HEK293 (cell line): ENCODE data around the gene LARGE1.

Source experiments
- CTCF ChIA-PET: fragments of 350-600 bp; formaldehyde crosslinking; extraction: SDS; loops from one replicate; lab custom pipeline; 2021; ENCODE audit warnings: antibody characterized with exemption; lab: Yijun Ruan, JAX
- POLR2A ChIA-PET: fragments of 300-600 bp; formaldehyde crosslinking; extraction: SDS; loops from one replicate; lab custom pipeline; 2020; ENCODE audit warnings: antibody characterized with exemption, inconsistent platforms; lab: Yijun Ruan, JAX
- H3K27ac ChIP-seq: fragments of 200-500 bp; sonication (Bioruptor generic); 2 replicates; pipeline ENCODE4 v1.5.1; 2014; ENCODE audit warnings: low read depth, low read length, control low read depth, inconsistent platforms; ENCODE audit errors: extremely low read depth
- H3K36me3 ChIP-seq, 2 experiments: fragments of 200-500 bp in 1 of 2; sonication (Bioruptor generic) in 1 of 2; 1 replicate in 1 of 2; 2 replicates in 1 of 2; pipeline ENCODE4 v1.5.1; 2014 to 2017; ENCODE audit warnings: inconsistent platforms in 2 of 2, low read length in 2 of 2; ENCODE audit not compliant: control insufficient read depth in 2 of 2, insufficient read depth in 1 of 2
- H3K4me1 ChIP-seq: fragments of 200-500 bp; sonication (Bioruptor generic); 2 replicates; pipeline ENCODE4 v1.5.1; 2014; ENCODE audit warnings: mild to moderate bottlenecking, low read length, inconsistent platforms; ENCODE audit not compliant: control insufficient read depth, insufficient read depth
- H3K4me3 ChIP-seq: 2 replicates; pipeline ENCODE4 v1.5.1; 2011; ENCODE audit warnings: low read depth, mild to moderate bottlenecking, control low read depth, low read length, moderate library complexity
- H3K9me3 ChIP-seq: fragments of 200-500 bp; sonication (Bioruptor generic); 2 replicates; pipeline ENCODE4 v1.5.1; 2014; ENCODE audit warnings: low read depth, low read length, inconsistent platforms; ENCODE audit not compliant: control insufficient read depth, insufficient read depth
- HOXD13 ChIP-seq: sonication (generic); formaldehyde crosslinking; IDR thresholded peaks from 2 replicates; pipeline ENCODE4 v1.8.0; 2022; ENCODE audit warnings: missing genetic modification reagents, borderline replicate concordance
- SCRT2 ChIP-seq: fragments of 450-650 bp; formaldehyde crosslinking; IDR thresholded peaks from 2 replicates; pipeline ENCODE4 v1.5.1; 2016; ENCODE audit warnings: missing biosample characterization, missing genetic modification characterization
- ZBTB26 ChIP-seq: fragments of 450-650 bp; formaldehyde crosslinking; optimal IDR thresholded peaks from 2 replicates; pipeline ENCODE3; 2016; ENCODE audit warnings: missing biosample characterization, mild to moderate bottlenecking, missing genetic modification characterization
- ZNF112 ChIP-seq: fragments of 450-650 bp; formaldehyde crosslinking; IDR thresholded peaks from 2 replicates; pipeline ENCODE4 v1.5.0; 2017; ENCODE audit warnings: missing biosample characterization, missing genetic modification characterization
- ZNF114 ChIP-seq: fragments of 450-650 bp; formaldehyde crosslinking; IDR thresholded peaks from 2 replicates; pipeline ENCODE4 v1.5.0; 2017; ENCODE audit warnings: missing biosample characterization, missing genetic modification characterization
- ZNF138 ChIP-seq: fragments of 450-650 bp; formaldehyde crosslinking; IDR thresholded peaks from 2 replicates; pipeline ENCODE4 v1.5.1; 2016; ENCODE audit warnings: missing biosample characterization, missing genetic modification characterization, borderline replicate concordance
- ZNF140 ChIP-seq: fragments of 450-650 bp; formaldehyde crosslinking; IDR thresholded peaks from 2 replicates; pipeline ENCODE4 v1.5.1; 2016; ENCODE audit warnings: missing biosample characterization, missing genetic modification characterization
- ZNF155 ChIP-seq: fragments of 450-650 bp; formaldehyde crosslinking; IDR thresholded peaks from 2 replicates; pipeline ENCODE4 v1.5.1; 2016; ENCODE audit warnings: missing biosample characterization, missing genetic modification characterization
- ZNF169 ChIP-seq: fragments of 450-650 bp; formaldehyde crosslinking; IDR thresholded peaks from 2 replicates; pipeline ENCODE4 v1.5.1; 2016; ENCODE audit warnings: missing biosample characterization, missing genetic modification characterization
- ZNF184 ChIP-seq: fragments of 450-650 bp; IDR thresholded peaks from 2 replicates; pipeline ENCODE4 v1.5.1; 2018; ENCODE audit warnings: missing biosample characterization, mild to moderate bottlenecking, missing genetic modification characterization
- ZNF37A ChIP-seq: fragments of 450-650 bp; IDR thresholded peaks from 2 replicates; pipeline ENCODE4 v1.5.1; 2018; ENCODE audit warnings: missing biosample characterization, missing genetic modification characterization
- ZNF521 ChIP-seq: fragments of 450-650 bp; formaldehyde crosslinking; IDR thresholded peaks from 2 replicates; pipeline ENCODE4 v1.5.1; 2017; ENCODE audit warnings: missing biosample characterization, mild to moderate bottlenecking, missing genetic modification characterization
- ZNF560 ChIP-seq: fragments of 450-650 bp; formaldehyde crosslinking; IDR thresholded peaks from 2 replicates; pipeline ENCODE4 v1.5.1; 2017; ENCODE audit warnings: missing biosample characterization, missing genetic modification characterization, borderline replicate concordance
- ZNF600 ChIP-seq: fragments of 450-650 bp; formaldehyde crosslinking; IDR thresholded peaks from 2 replicates; pipeline ENCODE4 v1.5.1; 2016; ENCODE audit warnings: missing biosample characterization, missing genetic modification characterization
- ZNF621 ChIP-seq: fragments of 450-650 bp; formaldehyde crosslinking; IDR thresholded peaks from 2 replicates; pipeline ENCODE4 v1.5.1; 2017; ENCODE audit warnings: missing biosample characterization, missing genetic modification characterization
- ZNF624 ChIP-seq: fragments of 450-650 bp; formaldehyde crosslinking; IDR thresholded peaks from 2 replicates; pipeline ENCODE4 v1.5.1; 2017; ENCODE audit warnings: missing biosample characterization, missing genetic modification characterization
- ZNF629 ChIP-seq: fragments of 450-650 bp; formaldehyde crosslinking; IDR thresholded peaks from 2 replicates; pipeline ENCODE4 v1.5.1; 2017; ENCODE audit warnings: missing biosample characterization, missing genetic modification characterization
- ZNF704 ChIP-seq: fragments of 450-650 bp; formaldehyde crosslinking; IDR thresholded peaks from 2 replicates; pipeline ENCODE4 v1.5.1; 2016; ENCODE audit warnings: missing biosample characterization, missing genetic modification characterization
- ZNF830 ChIP-seq: fragments of 450-650 bp; IDR thresholded peaks from 2 replicates; pipeline ENCODE4 v1.5.0; 2018; ENCODE audit warnings: missing biosample characterization, missing genetic modification characterization, low read depth, mild to moderate bottlenecking, moderate library complexity
- TF ChIP-seq, protein P1 (sequence below): fragments of 450-650 bp; formaldehyde crosslinking; IDR thresholded peaks from 2 replicates; pipeline ENCODE4 v1.5.1; 2016; ENCODE audit warnings: missing biosample characterization, missing genetic modification characterization
- TF ChIP-seq, protein P2 (sequence below): fragments of 450-650 bp; formaldehyde crosslinking; IDR thresholded peaks from 2 replicates; pipeline ENCODE4 v1.5.1; 2016; ENCODE audit warnings: missing biosample characterization, missing genetic modification characterization
- TF ChIP-seq, protein P3 (sequence below): fragments of 450-650 bp; formaldehyde crosslinking; IDR thresholded peaks from 2 replicates; pipeline ENCODE4 v1.5.1; 2017; ENCODE audit warnings: missing biosample characterization, missing genetic modification characterization

LARGE1 gene

DNA sequence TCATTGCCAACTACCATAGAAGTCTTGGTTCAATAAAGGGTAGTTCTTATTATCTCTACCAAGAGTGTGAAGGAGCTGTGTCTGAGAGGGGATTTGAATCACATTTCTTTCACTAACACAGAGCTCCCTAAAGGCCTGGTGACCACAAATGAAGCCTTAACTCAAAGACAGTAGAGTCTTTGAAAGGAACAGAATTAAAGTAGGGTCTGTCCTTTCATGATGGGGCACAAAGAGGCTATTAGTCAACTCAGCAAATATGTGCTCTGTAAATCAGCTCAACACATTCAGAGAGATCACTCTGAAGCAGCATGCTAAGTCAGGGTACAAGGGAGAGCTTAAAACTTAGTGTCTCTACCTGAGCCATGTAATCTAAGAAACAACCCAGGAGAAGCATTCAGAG, 649.7 kb downstream of the LARGE1 start:
- Histone ChIP-seq H3K36me3 (peaks cover 0 to 7% of the 10 kb centered on the region in 2 experiments; a peak in 1 of 3 replicates), H3K9me3 (no peaks in the 10 kb centered on the region), H3K27ac (no peak overlapping the region), H3K4me3 (no peak overlapping the region), H3K4me1 (no peaks in the 10 kb centered on the region)
- no peak for TF ChIP-seq ZNF629 (tag by site-specific recombination)
- no peak for TF ChIP-seq ZNF184 (tag by site-specific recombination)
- TF ChIP-seq ZNF624, result no peak
- TF ChIP-seq ZBTB26, result no peak
- no peak for TF ChIP-seq ZNF37A
- no peak for TF ChIP-seq ZNF155 (tag by site-specific recombination)
- TF ChIP-seq ZNF112 (tag by site-specific recombination), result no peak
- TF ChIP-seq ZNF521 (tag by site-specific recombination), result no peak
- no peak for TF ChIP-seq ZNF621
- TF ChIP-seq ZNF140 (tag by site-specific recombination), result no peak
- TF ChIP-seq, protein P1, sequence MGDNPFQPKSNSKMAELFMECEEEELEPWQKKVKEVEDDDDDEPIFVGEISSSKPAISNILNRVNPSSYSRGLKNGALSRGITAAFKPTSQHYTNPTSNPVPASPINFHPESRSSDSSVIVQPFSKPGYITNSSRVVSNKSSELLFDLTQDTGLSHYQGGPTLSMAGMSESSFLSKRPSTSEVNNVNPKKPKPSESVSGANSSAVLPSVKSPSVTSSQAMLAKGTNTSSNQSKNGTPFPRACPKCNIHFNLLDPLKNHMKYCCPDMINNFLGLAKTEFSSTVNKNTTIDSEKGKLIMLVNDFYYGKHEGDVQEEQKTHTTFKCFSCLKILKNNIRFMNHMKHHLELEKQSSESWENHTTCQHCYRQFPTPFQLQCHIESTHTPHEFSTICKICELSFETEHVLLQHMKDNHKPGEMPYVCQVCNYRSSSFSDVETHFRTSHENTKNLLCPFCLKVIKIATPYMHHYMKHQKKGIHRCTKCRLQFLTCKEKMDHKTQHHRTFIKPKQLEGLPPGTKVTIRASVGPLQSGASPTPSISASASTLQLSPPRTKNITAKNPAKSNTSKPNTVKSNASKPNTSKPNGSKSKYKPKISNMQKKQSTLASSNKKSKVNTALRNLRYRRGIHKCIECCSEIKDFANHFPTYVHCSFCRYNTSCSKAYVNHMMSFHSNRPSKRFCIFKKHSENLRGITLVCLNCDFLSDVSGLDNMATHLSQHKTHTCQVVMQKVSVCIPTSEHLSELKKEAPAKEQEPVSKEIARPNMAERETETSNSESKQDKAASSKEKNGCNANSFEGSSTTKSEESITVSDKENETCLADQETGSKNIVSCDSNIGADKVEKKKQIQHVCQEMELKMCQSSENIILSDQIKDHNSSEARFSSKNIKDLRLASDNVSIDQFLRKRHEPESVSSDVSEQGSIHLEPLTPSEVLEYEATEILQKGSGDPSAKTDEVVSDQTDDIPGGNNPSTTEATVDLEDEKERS (tag by site-specific recombination), result no peak
- TF ChIP-seq, protein P2, sequence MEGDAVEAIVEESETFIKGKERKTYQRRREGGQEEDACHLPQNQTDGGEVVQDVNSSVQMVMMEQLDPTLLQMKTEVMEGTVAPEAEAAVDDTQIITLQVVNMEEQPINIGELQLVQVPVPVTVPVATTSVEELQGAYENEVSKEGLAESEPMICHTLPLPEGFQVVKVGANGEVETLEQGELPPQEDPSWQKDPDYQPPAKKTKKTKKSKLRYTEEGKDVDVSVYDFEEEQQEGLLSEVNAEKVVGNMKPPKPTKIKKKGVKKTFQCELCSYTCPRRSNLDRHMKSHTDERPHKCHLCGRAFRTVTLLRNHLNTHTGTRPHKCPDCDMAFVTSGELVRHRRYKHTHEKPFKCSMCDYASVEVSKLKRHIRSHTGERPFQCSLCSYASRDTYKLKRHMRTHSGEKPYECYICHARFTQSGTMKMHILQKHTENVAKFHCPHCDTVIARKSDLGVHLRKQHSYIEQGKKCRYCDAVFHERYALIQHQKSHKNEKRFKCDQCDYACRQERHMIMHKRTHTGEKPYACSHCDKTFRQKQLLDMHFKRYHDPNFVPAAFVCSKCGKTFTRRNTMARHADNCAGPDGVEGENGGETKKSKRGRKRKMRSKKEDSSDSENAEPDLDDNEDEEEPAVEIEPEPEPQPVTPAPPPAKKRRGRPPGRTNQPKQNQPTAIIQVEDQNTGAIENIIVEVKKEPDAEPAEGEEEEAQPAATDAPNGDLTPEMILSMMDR (tag by site-specific recombination), result no peak
- no peak for TF ChIP-seq ZNF138 (tag by site-specific recombination)
- no peak for TF ChIP-seq ZNF169 (tag by site-specific recombination)
- TF ChIP-seq ZNF600, result no peak
- no peak for TF ChIP-seq ZNF830 (tag by site-specific recombination)
- TF ChIP-seq SCRT2 (tag by site-specific recombination), result no peak
- ChIA-PET CTCF (interaction anchor here (0.5 to 1.5 kb wide), 5 partner anchors 17 to 1860 kb away, joined by 3 to 4 read pairs (median 3); no protein-coding TSS in a partner anchor), POLR2A (no interaction called here)

GRCh38 chr22:33261699-33262098, 658.6 kb downstream of the LARGE1 start:
- H3K4me1 ChIP-seq, result no peaks in the 10 kb centered on the region
- H3K9me3 ChIP-seq, result no peaks in the 10 kb centered on the region
- TF ChIP-seq, protein P3, sequence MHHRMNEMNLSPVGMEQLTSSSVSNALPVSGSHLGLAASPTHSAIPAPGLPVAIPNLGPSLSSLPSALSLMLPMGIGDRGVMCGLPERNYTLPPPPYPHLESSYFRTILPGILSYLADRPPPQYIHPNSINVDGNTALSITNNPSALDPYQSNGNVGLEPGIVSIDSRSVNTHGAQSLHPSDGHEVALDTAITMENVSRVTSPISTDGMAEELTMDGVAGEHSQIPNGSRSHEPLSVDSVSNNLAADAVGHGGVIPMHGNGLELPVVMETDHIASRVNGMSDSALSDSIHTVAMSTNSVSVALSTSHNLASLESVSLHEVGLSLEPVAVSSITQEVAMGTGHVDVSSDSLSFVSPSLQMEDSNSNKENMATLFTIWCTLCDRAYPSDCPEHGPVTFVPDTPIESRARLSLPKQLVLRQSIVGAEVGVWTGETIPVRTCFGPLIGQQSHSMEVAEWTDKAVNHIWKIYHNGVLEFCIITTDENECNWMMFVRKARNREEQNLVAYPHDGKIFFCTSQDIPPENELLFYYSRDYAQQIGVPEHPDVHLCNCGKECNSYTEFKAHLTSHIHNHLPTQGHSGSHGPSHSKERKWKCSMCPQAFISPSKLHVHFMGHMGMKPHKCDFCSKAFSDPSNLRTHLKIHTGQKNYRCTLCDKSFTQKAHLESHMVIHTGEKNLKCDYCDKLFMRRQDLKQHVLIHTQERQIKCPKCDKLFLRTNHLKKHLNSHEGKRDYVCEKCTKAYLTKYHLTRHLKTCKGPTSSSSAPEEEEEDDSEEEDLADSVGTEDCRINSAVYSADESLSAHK, result no peak
- TF ChIP-seq ZNF560 (tag by site-specific recombination) (no peak), ZNF114 (no peak), ZNF704 (no peak), ZNF830 (tag by site-specific recombination) (no peak), HOXD13 (CRISPR knock-in tag) (no peak)
- ChIA-PET CTCF (no interaction called here), POLR2A (no interaction called here)
- no peaks in the 10 kb centered on the region for H3K36me3 ChIP-seq
- H3K27ac ChIP-seq, result no peak overlapping the region
- no peak overlapping the region for H3K4me3 ChIP-seq
